ENCODE data around the gene DENND6B. TPM values are rescaled to one million over a fixed set of nuclear protein-coding genes. Genes with fewer than 3 reads are reported as not detected.

The DENND6B gene
- total and polyA plus RNA-seq, 5 donors = 2.0 to 3.1 (median 2.4) TPM

DNA sequence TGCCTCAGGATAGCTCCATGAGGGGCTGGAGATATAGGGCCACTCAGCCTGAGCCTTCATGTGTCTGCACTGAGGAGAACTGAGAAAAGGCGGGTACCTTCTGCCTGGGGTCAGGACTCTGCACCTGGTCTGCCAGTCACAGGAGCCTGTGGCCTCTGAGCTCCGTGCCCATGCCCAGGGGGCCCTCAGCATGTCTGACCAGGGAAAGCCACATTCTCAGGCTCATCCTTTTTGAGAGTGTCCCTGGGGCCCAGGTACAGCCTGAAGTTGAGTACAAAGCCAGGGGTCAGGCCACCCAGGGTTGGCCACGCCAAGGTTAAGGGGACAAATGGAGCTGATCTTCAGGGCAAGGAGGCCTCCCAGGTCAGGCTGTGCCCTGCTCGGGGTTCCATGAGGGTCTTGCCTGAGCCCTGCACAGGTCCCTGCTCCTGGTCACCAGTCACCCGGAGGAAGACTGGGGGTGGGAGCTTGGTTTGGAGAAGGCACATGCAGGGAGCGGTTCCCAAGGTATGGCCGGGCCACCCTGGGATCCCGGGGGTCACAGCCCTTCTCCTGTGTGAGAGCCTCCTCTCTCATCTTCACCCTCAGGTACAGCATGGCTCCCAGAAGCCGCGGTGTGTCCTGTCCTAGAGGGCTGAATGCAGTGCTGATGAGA lies 6.0 kb downstream of the DENND6B start:
- H3K4me1 ChIP-seq (ENCODE audit: control insufficient read depth, insufficient read depth, low read length) = no peaks in the 10 kb centered on the region
- no peaks in the 10 kb centered on the region for H3K27me3 ChIP-seq (ENCODE audit: control insufficient read depth, insufficient read depth)
- intact Hi-C loops (cut with DNase I) = no loop called here
- DNase-seq (no peak), ATAC-seq (no peak)
- no peaks in the 10 kb centered on the region for H3K9me3 ChIP-seq (ENCODE audit: control insufficient read depth, low read length)
- no peak overlapping the region for H3K27ac ChIP-seq (ENCODE audit: low read length)
- WGBS = 90% methylated on average over 10 of the region's 10 CpGs
- H3K4me3 ChIP-seq (ENCODE audit: low read length) = no peak overlapping the region

DNA sequence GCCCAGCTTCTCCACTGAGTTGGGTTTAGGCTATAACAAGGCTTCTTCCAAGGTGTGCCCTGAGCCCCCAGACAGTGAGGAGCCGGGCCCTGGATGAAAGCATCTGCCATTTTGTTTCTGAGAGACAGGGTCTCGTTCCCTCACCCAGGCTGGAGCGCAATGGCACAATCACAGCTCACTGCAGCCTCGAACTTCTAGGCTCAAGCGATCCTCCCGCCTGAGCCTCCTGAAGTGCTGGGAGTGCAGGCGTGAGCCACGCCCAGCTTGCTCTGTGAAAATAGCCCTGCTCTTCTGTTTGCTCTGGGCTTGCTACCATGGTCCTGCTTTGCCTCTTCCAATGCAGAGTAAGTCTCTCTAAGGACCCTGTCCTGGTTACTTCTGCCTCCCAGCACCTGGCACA lies 6.7 kb downstream of the DENND6B start:
- Histone ChIP-seq H3K9me3 (ENCODE audit: control insufficient read depth, low read length) (no peaks in the 10 kb centered on the region), H3K27me3 (ENCODE audit: control insufficient read depth, insufficient read depth) (no peaks in the 10 kb centered on the region), H3K4me1 (ENCODE audit: control insufficient read depth, insufficient read depth, low read length) (no peaks in the 10 kb centered on the region), H3K4me3 (ENCODE audit: low read length) (no peak overlapping the region), H3K27ac (ENCODE audit: low read length) (no peak overlapping the region)
- intact Hi-C loops (cut with DNase I) = no loop called here
- ATAC-seq = no peak
- DNase-seq = no peak
- 92% methylated on average over 8 of the region's 8 CpGs for WGBS

DNA sequence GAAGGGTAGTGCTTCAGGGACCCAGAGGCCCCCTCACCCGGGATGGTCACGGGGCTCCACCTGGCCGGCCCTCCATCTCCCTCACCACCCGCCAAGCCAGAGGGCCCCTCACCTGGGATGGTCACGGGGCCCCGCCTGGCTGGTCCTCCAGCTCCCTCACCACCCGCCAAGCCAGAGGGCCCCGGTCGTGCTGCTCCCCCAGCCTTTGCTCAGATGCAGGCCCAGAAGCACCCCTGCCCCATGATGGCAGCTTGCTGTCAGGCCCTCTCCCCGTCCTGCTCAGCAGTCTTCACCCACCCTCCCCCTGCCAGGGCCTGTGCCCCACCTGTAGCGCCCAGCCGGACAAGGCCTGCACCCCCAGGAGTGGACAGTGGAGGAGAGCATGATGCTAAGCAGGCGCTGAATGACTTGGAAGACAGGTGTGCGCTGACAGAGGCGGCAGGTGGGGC lies 7.3 kb downstream of the DENND6B start:
- intact Hi-C loops (cut with DNase I) = no loop called here
- H3K27me3 ChIP-seq (ENCODE audit: control insufficient read depth, insufficient read depth) = no peaks in the 10 kb centered on the region
- WGBS = 92% methylated on average over 15 of the region's 15 CpGs
- H3K27ac ChIP-seq (ENCODE audit: low read length) = no peak overlapping the region
- H3K4me1 ChIP-seq (ENCODE audit: control insufficient read depth, insufficient read depth, low read length) = no peaks in the 10 kb centered on the region
- ATAC-seq (no peak), DNase-seq (no peak)
- no peak overlapping the region for H3K4me3 ChIP-seq (ENCODE audit: low read length)
- H3K9me3 ChIP-seq (ENCODE audit: control insufficient read depth, low read length) = no peaks in the 10 kb centered on the region

DNA sequence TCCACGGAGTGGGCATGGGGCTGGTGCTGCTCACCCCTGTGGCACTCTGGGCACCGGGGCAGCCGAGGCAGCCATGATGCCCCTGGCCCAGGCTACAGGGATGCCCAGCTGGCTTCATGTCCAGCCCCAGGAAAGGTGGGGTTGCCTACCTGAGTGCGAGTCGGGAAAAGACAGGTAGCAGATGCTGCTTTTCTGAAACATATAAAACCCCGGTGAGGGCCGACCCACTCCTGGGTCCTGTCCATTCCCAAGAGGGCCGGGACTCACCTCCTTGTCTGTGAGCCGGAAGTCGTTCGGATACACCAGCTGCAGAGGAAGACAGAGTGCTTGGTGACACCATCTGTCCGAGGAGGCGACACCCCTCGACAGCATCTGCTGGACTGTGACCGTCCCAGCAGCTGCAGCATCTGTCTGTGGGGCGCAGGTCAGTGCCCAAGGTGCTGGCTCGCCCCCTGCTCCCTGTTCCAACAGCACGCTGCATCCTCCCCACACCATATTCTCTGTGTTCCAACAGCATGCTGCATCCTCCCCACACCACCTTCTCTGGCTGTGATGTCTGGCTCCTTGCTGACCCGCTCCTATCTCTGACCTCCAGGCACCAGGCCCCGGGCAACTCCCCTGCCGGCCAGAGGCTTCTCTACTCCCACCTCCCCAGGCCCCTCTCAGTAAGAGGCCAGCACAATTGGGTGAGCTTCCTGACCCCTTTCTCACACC lies 8.0 kb downstream of the DENND6B start:
- DNase-seq (no peak), ATAC-seq (no peak)
- H3K27ac ChIP-seq (ENCODE audit: low read length) = no peak overlapping the region
- H3K4me1 ChIP-seq (ENCODE audit: control insufficient read depth, insufficient read depth, low read length) = no peaks in the 10 kb centered on the region
- intact Hi-C loops (cut with DNase I) = no loop called here
- WGBS = 75% methylated on average over 21 of the region's 21 CpGs
- no peaks in the 10 kb centered on the region for H3K9me3 ChIP-seq (ENCODE audit: control insufficient read depth, low read length)
- H3K4me3 ChIP-seq (ENCODE audit: low read length) = no peak overlapping the region
- H3K27me3 ChIP-seq (ENCODE audit: control insufficient read depth, insufficient read depth) = no peaks in the 10 kb centered on the region

DNA sequence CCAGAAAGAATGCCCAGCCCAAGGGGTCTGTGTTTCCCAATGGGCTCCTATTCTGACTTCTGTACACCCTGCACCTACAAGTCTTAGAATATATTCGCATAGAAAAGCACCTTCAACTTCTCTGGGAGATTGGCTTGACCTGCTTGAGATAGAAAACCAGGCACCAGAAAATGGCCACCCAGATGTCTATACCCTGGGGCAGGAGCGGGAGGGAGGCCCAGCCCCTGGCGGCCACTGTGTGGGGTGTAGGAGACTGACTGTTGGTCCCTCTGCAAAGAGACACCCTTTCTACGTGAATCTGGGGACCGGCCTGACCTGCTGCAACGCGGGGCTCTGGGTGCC lies 8.5 kb downstream of the DENND6B start:
- ATAC-seq = no peak
- DNase-seq = no peak
- Histone ChIP-seq H3K9me3 (ENCODE audit: control insufficient read depth, low read length) (no peaks in the 10 kb centered on the region), H3K4me1 (ENCODE audit: control insufficient read depth, insufficient read depth, low read length) (no peaks in the 10 kb centered on the region), H3K27me3 (ENCODE audit: control insufficient read depth, insufficient read depth) (no peaks in the 10 kb centered on the region), H3K27ac (ENCODE audit: low read length) (no peak overlapping the region), H3K4me3 (ENCODE audit: low read length) (no peak overlapping the region)
- intact Hi-C loops (cut with DNase I) = no loop called here
- WGBS = 87% methylated on average over 7 of the region's 7 CpGs

DNA sequence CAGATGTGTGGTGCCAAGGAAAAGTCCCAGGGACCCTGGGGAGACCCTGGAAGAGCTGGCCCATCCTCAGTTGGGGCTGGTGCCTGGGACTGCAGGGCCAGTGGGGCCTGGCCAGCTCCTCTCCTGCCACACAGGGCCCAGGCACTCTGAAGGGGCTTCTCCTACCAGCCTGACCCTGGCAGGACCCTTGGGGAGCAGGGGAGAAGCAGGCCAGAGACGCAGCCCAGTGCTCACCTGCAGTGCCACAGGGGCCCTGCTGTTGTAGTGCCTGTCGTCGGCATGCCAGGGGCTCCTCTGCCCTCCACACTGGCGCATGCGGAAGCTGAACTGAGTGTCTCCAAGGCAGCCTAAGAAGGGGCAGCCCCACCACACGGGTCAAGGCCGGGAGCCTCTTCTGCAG lies 9.1 kb downstream of the DENND6B start:
- DNase-seq (no peak), ATAC-seq (no peak)
- WGBS = 93% methylated on average over 7 of the region's 7 CpGs
- intact Hi-C loops (cut with DNase I) = no loop called here
- H3K4me1 ChIP-seq (ENCODE audit: control insufficient read depth, insufficient read depth, low read length) = no peaks in the 10 kb centered on the region
- H3K27me3 ChIP-seq (ENCODE audit: control insufficient read depth, insufficient read depth) = no peaks in the 10 kb centered on the region
- no peak overlapping the region for H3K4me3 ChIP-seq (ENCODE audit: low read length)
- H3K27ac ChIP-seq (ENCODE audit: low read length) = no peak overlapping the region
- H3K9me3 ChIP-seq (ENCODE audit: control insufficient read depth, low read length) = no peaks in the 10 kb centered on the region

DNA sequence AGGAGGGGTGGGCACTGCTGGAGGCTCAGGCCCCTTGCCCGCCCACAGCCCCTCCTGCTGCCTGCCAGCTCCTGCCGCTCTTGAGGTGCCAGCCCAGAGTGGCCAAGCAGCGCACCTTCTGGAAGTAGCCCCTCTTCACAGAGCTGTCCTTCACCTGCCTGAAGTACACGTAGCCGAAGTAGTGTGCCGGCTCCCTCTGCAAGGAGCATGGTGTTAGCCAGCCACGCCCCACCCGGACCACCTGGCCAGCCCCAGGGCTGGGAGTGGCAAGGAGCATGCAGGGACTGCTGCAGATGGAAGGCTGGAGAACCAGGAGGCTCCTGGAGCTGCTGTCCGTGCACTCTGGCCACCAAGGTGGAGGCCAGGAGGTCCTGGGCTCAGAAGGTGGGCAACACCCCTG lies 9.6 kb downstream of the DENND6B start:
- H3K9me3 ChIP-seq (ENCODE audit: control insufficient read depth, low read length) = no peaks in the 10 kb centered on the region
- intact Hi-C loops (cut with DNase I) = no loop called here
- no peak overlapping the region for H3K4me3 ChIP-seq (ENCODE audit: low read length)
- no peak overlapping the region for H3K27ac ChIP-seq (ENCODE audit: low read length)
- no peak for ATAC-seq
- DNase-seq = no peak
- 91% methylated on average over 9 of the region's 9 CpGs for WGBS
- H3K4me1 ChIP-seq (ENCODE audit: control insufficient read depth, insufficient read depth, low read length) = no peaks in the 10 kb centered on the region
- H3K27me3 ChIP-seq (ENCODE audit: control insufficient read depth, insufficient read depth) = no peaks in the 10 kb centered on the region

DNA sequence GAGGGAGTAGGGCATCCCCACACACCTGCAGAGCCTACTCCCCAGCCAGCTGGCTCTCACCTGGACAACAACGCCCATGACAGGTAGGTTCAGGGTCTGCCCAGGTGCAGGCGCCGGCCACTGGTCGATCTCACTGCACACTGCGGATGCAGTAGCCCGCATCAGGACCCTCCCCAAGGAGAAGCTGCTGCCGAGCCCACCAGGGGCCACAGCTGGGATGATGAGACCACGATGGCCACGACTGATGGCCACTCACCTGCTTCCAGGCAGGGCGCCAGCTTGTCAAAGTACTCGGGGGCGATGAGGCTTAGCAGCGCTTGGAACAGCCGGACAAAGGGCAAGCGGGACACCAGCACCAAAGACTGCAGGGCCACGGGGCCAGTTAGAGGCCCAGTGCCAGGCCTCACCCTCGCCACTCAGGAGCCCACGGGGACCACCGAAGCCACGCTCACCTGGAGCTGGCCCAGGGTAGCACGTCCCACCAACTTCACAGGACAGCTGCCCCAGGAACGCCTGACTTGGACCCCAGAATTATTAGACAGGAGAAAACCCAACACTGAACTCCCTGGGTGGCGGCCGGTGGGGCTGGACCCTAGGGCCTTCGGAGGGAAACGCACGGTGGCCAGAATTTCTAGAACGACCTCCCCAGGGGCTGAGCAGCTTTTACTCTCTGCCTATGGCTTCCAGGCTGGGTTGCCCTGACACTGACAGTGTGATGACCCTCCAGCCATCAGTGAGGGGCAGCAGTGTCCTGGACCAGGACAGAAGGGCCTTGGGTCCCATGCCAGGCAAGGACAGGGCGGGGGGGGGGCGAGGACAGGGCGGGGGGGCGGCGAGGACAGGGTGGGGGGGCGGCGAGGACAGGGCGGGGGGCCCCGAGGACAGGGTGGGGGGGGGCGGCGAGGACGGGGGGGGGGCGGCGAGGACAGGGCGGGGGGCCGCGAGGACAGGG lies 10.4 kb downstream of the DENND6B start:
- ATAC-seq (no peak), DNase-seq (no peak)
- no peak overlapping the region for H3K27ac ChIP-seq (ENCODE audit: low read length)
- H3K9me3 ChIP-seq (ENCODE audit: control insufficient read depth, low read length) = no peaks in the 10 kb centered on the region
- 87% methylated on average over 40 of the region's 45 CpGs for WGBS
- no peaks in the 10 kb centered on the region for H3K4me1 ChIP-seq (ENCODE audit: control insufficient read depth, insufficient read depth, low read length)
- no peaks in the 10 kb centered on the region for H3K27me3 ChIP-seq (ENCODE audit: control insufficient read depth, insufficient read depth)
- intact Hi-C loops (cut with DNase I) = no loop called here
- no peak overlapping the region for H3K4me3 ChIP-seq (ENCODE audit: low read length)

DNA sequence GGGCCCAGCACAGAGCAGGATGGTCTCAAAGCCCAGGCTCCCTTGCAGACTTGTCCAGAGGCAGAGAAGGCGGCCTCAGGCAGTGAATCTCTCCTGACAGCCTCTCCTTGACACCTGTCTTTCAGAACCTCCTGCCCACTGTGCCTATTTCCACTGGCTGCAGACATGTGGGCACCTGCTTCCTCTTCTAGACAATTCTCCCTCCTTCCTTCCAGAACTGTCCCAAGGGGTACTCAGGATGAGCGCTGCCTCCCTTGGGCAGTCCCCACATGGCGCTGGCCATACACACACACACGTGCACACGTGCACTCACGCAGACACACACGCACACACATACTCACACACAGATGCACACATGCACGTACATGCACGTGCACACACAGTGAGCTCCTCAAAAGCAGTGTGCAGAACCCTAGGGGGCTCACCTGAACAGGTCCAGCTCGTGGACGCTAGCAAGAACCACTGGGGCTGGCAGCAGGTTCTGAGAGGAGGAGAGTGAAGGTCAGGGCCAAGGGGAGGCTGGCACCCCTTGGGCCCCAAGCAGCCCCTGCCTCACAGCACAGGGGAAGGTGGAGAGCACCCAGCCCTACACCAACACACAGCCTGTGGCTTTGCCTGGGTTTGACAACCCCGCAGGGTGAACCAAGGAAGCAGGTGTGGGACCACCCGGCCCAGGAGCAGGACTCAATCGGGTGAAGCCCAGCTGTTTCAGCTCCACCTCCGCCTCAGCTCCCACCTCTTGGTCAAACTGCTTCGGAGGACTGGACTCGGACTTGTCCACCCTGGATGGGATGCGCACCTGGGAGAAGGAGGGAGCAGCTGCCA lies 11.3 kb downstream of the DENND6B start:
- Histone ChIP-seq H3K4me1 (ENCODE audit: control insufficient read depth, insufficient read depth, low read length) (no peaks in the 10 kb centered on the region), H3K27me3 (ENCODE audit: control insufficient read depth, insufficient read depth) (no peaks in the 10 kb centered on the region), H3K27ac (ENCODE audit: low read length) (no peak overlapping the region), H3K4me3 (ENCODE audit: low read length) (no peak overlapping the region), H3K9me3 (ENCODE audit: control insufficient read depth, low read length) (no peaks in the 10 kb centered on the region)
- 89% methylated on average over 18 of the region's 18 CpGs for WGBS
- intact Hi-C loops (cut with DNase I) = no loop called here
- ATAC-seq = no peak
- DNase-seq = no peak

DNA sequence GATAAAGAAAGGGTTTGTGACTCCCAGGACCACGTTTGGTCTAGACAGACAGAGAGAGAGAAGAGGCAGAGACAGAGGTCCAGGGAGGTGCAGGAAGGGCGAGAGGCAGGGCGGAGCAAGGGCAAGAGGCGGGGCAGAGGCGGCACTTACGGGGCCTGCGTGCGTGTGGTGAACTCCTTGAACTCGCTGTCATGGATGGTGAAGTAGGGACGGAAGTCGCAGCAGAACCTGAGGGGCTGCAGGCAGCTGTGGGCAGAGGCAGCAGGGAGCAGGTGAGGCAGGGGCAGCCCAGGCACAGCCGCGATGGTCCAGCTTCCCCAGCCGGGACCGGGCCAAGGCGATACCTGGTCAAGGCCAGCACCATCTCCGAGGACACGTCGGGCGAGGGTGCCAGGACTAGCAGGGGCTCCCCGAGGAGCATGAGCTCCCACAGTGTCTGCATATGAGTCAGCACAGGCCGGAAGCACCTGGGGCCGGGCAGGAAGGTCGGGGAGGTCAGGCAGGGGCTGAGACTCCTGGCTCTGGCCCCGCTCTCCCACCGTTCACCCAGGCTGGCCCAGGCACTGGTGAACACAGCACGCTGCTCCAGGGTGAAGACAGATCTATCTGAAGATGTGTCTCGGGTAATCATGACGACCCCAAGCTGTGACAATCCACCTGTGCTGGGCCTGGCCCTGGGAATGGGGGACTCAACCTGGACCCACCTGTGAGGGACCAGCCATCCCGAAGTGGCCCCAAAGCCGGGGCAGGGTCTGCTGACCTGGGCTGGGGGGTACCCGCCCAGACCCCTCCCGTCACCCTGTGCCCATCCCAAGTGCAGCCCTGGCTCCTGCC lies 12.1 kb downstream of the DENND6B start:
- DNase-seq (peak in 2 of 3 donors; percentile 79 to 84), ATAC-seq (peak; percentile 5 to 41)
- H3K9me3 ChIP-seq (ENCODE audit: control insufficient read depth, low read length) = no peaks in the 10 kb centered on the region
- WGBS = 59% methylated on average over 33 of the region's 33 CpGs
- H3K4me1 ChIP-seq (ENCODE audit: control insufficient read depth, insufficient read depth, low read length) = no peaks in the 10 kb centered on the region
- no peak overlapping the region for H3K4me3 ChIP-seq (ENCODE audit: low read length)
- intact Hi-C loops (cut with DNase I) = loop anchor here in 1 of 4 donors (5.0 kb wide), 1 partner anchor 37 kb away; no protein-coding TSS in a partner anchor
- no peak overlapping the region for H3K27ac ChIP-seq (ENCODE audit: low read length)
- H3K27me3 ChIP-seq (ENCODE audit: control insufficient read depth, insufficient read depth) = no peaks in the 10 kb centered on the region

All from right cardiac atrium (tissue), 5 donors.